CD4-positive, alpha-beta T cell treated with Interleukin-12 subunit alpha and Interleukin-12 subunit beta, for 1 hour (primary cell): Measurements from ENCODE around the gene ZFP92.

ENCODE experiments used
- DNase-seq: peaks from one replicate; pipeline ENCODE4 v3.0.0-alpha.2; 2020

Gene ZFP92

DNA sequence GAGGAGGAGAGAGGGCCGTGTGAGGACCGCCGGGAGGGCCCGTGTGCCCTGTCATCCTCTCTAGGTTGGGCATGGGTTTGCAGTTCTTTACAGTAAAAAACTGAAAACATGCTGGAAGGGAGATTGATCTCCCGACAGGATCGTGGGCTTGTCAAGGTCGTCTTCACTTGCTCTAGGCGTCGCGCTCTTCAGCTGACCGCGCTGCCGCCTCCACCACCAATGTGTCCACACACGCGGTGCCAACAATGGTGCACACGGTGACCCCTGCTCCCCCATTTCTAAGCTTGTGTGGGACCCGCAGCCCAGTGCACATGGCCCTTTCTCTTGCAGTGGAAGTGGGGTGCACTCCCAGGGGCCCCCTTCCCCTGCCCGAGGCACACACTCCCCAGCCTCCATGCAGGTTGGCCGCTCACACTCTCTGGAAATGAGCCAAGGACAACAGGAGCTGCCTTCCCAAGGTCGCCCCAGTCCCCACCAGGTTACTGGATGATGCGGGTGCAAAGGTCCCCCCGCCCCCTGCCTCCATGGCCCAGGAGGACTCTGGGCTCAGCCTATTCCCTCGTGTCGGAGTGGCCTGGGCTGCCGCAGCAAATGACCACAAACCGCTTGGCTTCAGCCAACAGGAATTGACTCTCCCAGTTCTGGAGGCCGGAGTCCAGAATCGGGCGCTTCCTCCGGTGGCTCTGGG lies 1.7 kb upstream of the ZFP92 start:
- DNase-seq, result no peak

DNA sequence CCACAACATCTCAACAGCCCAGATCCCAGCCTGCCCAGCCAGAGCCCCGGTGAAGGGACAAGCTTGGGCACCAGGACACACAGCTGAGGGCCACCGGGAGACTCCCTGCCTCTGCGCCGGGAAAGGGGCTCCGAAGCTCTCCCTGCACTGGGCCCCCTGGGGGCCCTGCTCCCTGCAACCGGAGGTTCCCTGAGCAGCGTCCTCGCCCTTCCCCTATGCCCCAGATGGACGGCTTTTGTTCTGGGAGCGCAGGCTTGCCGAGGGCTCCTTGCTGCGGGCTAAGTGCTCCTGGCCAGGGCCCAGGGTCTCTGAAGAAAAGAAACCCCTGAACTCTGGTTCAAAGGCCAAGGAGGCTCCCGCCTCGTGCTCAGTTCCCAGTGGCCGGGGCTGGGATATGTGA lies 899 bp upstream of the ZFP92 start:
- no peak for DNase-seq

DNA sequence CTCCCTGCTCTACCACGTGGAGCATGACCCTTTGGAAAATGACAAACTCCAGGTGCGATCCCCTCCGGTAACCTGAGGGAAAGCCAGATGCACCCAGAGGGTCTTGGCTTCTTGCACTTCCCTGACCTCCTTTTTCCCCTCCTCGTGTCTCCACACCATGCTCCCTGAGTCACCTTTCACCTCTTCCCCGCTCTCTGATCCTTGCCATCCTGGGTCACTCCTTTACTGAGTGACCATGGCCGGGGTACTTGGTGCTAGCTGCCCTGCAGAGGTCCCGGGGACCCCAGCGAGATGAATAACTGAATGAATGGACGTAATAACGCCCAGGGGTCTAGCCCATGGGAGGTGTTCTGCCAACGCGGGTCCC lies 401 bp upstream of the ZFP92 start:
- no peak for DNase-seq

DNA sequence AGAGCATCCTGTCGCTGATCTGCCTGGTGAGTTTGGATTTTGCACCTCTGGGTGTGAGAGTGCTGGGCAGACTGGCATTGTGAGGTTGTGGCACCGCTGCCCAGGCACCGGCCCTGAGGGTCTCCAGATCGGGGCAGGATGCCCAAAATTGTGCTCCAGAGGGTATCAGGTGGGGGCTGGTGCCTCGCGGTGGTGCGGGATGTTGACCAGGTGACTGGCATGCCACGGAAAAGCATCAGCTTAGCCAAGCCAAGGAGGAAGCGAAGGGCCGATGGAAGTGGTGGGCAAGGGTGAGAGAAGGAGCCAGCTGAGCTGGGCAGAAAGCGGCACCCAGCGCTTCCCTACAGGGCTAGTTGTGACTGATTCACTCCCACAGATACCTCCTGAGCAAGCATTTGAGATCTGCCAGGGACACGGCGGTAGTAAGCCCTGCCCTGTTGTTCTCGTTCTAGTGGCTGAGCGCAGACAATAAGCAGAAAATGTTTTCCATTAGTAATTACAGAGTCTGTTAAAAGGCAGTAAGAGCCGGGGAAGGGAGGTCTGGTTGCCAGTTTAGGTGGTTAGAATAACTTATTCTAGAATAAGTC lies 809 bp downstream of the ZFP92 start:
- DNase-seq, result no peak

DNA sequence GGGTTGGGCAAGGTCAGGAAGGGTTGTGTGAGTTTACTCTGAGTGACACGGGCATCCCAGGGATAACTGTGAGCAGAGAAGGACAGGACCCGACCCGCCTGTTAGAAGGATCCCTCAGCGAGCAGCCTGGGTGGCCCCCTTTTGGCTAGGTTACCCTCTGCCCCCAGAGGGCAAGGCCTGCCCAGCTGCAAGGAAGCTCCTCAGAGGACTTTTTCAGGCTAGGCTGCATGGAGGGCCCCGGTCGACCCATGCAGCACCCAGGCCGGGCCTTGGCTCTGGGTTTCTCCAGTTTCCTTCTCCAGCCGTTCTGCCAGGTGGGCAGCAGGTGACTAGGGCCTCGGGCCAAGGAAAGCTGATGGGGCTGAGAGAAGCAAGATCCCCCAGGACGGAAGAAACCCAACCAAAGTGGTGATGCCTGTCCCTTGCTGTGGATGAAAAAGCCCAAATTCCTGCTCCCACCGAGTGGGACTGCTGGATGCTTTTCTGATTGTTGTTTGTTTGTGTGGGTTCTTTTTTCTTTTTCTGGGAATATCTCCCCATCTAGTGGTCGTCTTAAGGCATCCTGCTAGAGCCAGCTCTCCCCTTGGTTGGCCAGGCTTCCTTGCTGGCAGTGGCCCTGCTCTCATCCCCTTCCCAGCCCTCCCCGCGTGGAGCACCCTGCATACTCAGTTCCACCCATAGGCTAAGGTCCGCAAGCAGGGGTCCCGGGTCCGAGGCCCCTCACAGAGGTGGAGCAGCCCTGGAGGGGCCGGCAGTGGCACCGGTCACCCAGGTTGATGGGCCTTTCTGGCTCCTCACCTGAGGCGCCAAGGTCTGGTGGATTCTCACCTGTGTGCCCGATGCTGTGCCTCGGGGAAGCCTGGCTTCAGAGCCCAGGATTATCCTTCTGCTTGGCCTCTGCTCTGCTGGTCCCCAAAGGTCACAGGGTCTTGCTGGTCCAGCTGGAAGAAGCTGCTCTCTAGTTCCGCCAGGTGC lies 1.8 kb downstream of the ZFP92 start:
- DNase-seq, result no peak

DNA sequence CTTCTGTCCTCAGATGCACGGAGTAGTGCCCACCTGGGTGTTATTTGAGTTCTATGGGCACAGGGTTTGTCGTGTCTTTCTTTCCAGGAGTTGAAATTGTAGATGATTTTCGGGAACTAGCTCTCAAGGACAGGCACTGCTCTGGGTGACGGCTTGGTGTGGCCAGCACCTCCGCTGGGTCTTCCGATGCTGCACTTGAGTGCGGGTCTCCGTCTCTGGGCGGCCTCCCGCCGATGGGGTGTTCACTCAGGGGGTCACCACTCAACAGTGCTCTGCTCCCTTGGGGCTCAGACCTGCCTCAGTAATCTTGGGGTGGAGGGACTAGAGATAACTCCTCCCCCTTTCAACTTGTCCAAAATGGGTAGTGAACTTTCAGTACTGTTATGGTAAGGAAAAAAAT lies 2.5 kb downstream of the ZFP92 start:
- DNase-seq, result no peak

DNA sequence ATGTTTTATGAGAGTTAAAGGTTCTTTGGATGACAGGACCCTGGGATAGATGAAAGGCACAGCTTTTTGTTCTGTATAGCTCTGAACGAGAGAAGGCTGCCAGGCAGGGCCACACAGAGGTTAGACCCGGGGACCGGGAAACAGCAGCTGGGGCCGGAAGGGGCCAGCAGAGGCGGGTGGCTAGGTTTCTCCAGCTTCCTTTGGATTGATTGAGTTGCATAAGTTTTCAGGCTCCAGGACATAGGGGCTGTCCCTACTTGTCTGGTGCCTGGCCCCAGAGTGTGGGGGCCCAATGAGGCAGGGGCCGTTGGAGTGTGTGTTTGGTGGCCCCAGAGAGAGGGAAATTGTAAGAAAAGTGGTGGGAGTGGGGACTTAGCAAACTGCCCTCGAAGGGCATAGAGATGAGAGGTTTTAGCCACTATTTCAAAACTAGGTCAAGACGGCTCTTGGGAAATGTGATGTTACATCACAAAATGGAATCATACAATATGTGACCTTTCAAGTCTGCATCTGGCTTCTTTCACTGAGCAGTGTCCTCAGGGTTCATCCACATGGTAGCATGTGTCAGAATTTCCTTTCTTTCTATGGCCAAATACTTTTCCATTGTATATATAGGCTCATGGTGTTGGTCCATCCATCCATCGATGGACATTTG lies 3.7 kb downstream of the ZFP92 start:
- no peak for DNase-seq

DNA sequence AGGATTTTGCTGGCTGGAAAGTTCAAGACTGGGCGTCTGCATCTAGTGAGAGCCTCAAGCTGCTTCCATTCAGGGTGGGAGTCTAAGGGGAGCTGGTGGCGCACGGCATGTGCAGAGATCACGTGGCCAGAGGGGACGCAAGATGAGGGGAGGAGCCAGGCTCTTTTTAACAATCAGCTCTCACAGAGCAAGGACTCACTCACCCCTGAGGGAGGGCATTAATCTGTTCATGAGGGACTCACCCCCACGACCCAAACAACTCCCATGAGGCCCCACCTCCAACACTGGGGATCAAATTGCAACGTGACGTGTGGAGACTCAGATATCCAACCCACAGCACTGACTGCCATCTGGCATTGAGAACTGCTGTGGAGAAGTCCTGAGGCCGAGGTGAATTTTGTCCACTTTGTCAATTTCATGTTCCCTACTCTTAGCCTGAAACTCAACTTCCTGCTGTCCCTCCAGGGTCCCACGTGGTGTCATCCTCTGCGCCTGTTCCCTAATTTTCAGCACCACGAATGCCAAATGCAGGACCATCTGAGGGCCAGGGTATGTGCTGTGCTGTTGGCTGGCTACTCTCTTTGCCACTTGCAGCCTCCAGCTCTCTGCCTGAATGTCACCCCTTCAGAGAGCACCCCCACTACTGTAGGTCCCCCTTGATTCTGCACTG lies 5.6 kb downstream of the ZFP92 start:
- no peak for DNase-seq

DNA sequence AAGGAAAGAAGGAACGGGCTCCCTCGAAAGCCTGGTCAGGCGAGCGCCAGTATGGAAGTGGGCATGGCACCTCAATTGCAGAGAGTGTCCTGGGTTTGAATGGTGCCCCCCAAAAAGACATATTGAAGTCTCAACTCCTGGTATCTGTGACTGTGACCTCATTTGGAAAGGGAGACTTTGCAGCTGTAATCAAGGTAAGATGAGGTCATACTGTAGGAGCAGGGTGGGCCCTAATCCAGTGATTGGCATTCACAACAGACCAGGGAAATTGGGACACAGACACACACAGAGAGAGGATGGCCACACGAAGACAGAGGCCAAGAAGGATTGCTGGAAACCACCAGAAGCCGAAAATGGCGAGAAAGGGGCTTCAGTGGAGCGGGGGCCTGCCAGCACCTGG lies 6.4 kb downstream of the ZFP92 start:
- DNase-seq, result no peak

DNA sequence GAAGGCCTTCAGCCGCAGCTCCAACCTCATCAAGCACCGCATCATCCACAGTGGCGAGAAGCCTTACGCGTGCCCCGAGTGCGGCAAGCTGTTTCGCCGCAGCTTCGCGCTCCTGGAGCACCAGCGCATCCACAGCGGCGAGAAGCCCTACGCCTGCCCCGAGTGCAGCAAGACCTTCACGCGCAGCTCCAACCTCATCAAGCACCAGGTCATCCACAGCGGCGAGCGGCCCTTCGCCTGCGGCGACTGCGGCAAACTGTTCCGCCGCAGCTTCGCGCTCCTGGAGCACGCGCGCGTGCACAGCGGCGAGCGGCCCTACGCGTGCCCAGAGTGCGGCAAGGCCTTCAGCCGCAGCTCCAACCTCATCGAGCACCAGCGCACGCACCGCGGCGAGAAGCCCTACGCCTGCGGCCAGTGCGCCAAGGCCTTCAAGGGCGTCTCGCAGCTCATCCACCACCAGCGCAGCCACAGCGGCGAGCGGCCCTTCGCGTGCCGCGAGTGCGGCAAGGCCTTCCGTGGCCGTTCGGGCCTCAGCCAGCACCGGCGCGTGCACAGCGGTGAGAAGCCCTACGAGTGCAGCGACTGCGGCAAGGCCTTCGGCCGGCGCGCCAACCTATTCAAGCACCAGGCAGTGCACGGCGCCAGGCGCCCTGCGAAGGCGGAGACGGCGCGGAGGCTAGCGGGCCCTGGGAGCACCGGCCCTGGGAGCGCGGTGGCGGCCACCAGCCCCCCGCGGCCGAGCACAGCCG lies 9.8 kb downstream of the ZFP92 start:
- no peak for DNase-seq

DNA sequence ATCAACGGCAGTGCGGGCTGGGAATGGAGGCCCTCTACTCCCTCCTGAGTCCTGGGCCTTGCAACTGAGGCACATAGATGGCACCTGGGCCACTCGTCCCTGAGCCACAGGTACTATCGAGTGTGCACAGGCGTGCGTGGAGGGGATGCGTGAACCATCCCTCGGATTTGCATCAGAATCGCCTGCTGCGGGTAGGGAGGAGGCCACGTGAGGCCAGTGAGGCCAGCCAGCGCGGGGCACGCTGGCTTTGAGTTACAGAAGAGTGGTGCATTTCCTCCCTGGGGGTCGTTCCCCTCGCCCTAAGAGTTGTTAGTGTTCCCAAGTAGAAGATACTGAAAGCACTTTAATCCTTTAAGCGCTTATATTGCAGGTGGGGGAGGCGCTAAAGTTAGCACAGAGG lies 10.6 kb downstream of the ZFP92 start:
- no peak for DNase-seq

DNA sequence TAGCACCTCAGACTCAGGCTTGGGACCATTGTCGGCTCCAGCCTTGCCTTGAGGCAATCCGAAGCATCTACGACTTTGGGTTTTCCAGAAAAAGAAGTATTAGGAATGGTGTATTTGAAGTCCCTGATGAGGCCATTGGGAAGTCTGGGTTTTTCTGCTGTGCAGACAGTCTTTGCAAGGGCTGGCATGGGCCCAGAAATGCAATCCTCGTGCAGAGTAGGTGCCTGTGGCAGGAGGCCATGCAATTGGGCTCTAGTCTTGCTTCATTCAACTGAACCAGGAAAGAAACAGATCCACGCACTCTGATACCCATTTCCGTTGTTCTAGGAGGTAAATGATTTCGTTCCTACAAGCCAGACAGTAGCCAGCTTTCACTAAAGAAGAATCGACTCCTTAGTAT lies 12.4 kb downstream of the ZFP92 start:
- no peak for DNase-seq

DNA sequence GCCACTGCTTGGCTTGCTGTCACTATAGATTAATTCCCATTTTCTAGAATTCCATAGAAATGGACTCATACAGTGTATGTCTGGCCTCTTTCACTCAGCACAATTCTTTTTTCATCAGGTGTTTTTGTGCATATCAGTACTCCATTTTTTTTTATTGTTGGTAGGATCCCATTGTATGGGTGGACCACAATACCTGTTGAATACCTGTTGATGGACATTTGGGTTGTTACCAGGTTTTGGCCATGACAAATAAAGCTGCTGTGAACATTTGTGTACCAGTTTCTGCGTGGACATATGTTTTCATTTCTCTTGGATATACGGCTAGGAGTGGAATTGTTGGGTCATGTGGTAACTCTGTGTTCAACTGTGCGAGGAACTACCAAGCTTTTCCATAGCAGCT lies 14.9 kb downstream of the ZFP92 start:
- DNase-seq, result no peak

DNA sequence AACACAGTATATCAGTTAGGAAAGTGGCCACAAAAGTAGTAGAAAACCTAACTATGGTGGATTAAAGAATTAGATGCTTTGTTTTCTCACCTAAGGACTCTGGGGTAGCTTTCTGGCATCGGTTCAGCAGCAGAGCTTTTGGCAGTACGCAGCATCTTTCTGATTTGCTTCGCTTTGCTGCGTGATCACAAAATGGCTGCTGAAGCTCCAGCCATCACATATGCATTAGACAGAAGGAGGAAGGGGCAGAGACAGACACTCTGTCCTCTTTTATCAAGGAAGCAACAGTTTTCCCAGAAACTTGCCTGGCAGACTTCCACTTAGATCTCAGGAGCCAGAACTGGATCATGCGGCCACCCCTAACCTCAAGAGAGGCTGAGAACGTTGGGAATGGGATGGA lies 19.5 kb downstream of the ZFP92 start:
- no peak for DNase-seq

DNA sequence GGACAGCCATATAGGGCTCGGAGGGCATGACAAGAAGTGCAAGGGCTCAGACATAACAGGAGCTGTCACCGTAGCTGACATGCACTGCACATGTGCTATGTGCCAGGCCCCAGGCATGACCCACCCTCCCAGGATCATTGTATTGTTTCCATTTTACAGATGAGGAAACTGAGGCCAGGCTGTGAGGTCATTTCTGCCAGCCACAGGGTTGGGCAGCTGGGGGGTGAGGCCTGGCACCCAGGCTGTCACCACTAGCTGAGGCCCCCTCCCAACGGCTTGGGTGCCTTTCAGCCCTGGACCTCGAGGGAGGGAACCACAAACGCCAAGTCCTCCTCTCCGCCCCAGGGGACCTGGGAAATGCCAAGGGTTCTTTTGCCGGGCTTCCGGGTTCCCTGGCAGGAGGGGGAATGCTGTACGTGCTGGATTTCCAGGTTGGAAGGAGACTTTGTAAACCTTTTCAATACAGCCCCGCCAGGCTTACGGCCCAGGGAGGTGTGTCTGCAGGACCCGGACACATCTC lies 21.9 kb downstream of the ZFP92 start:
- no peak for DNase-seq

DNA sequence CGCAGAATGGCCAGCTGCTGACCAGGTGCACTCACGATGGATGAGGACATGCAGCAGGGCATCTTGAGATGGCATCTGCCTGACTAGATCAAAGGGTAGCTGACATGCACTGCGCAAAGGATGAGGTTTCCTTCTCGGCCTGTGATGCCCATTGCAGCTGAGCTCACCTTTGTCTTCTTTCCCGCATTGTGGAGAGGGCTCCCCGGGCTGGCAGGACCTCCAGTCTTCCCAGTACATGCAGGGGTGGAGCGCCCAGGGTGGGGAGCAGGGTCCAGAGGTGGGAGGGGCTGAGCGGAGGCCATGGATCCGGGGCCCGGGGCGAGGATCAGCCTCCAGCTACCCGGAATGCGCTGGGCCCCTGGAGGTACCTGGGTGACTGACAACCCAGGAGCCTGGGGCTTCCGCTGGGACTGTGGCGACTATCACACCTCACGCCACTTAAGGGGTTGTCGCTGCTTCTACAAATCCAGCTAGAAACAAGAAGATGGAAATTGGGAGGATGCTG lies 22.6 kb downstream of the ZFP92 start:
- DNase-seq, result no peak

DNA sequence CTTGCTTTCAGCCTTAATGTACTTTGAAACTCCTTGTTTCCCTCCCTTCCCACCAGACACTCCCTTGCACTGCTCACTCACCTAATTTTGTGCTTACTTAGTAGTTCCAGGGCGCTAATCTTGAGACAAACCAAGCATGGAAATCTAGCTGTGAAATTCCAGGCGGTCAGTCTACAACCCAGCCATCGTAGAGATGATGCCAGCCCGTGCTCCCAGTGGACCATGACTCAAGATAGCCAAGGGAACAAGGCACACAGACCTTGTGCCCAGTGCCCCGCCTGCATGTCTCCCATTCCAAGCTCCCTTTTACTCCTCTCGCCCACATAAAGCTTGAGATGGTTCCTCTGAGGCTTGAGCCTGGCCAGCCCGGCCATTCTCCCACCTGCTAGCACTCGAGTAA lies 23.5 kb downstream of the ZFP92 start:
- no peak for DNase-seq

DNA sequence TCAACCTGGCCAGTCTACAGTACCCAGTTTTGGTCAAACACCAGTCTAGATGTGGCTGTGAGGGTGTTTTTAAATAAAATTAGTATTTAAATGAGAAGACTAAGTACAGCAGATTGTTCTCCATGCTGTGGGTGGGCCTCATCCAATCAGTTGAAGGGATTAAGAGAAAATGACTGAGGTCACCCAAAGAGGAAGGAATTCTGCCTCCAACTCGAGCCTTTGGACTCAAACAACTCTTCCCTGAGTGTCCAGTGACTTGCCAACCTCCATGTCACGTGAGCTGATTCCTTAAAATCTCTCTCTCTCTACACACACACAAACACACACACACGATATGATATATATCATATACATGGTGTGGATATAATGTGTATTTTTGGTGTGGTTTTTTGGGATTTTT lies 24.6 kb downstream of the ZFP92 start:
- no peak for DNase-seq

DNA sequence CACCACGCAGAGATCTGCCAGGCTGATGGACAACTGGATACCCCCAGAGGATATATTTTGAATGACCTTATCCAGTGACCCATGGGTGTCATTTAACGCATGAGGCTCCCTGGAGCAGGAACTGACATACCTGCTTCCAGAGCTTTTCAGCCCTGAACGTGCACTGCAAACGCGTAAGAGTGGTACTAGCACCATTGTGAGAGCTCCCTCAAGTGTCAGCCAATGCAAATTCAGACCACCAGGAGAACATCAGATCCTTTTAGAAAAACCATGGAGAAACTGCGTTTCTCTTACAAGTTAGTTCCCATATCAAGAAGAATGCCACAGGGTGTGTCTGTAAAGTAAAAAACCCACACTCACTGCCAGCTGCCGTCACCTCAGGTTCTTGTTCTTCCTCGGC lies 27.3 kb downstream of the ZFP92 start:
- DNase-seq, result no peak

DNA sequence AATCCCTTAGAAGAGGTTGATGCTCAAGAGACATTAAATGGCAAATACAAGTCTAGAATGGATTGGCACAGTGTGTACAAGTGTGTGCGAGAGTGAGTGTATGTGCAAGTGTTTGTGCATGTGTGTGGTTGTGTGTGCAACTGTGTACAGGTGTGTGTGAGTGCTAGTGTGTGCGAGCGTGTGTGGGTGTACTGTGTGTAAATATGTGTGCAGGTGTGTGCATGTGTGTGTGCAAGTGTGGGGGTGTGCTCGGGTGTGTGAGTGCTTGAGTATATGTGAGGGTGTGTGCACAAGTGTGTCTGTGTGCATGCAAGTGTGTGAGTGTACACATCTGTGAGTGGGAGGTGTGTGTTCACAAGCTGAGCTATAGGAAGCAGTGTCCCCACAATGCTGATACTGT lies 28.7 kb downstream of the ZFP92 start:
- no peak for DNase-seq

DNA sequence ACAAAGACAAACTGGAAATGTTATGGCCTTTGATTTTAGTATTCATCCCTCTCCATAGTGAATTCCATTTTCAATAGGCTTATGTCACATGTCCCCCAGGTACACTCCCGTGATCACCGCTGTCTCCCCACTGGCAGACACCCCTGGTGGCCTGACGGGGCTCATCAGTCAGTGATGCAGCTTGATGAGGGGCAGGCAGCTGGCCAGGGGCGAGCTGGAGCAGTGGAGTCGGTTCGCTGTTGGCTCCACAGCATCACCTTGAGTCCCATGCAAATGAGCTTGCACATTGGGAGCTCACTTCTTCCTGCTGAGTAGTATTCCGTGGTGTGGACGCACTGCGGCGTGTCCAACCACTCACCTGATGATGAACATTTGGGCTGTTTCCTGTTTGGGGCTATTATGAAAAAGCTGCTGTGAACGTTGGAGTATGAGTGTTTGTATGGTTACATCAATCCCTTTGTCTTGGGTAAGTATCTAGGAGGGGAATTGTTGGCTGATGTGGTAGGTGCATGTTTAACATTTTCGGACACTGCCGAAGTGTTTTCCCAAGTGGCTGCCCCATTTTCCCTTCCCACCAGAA lies 29.4 kb downstream of the ZFP92 start:
- no peak for DNase-seq
